Prostate gland (tissue), 2 donors: ENCODE measurements around the gene CIP2A. TPM values are rescaled to one million over a fixed set of nuclear protein-coding genes. Genes with fewer than 3 reads are reported as not detected.

Source experiments
- DNase-seq: peaks from one replicate; pipeline ENCODE4 v3.0.0-alpha.2; 2019; ENCODE audit warnings: low spot score
- H3K27ac ChIP-seq, 2 donors: fragments of 200-600 bp; sonication (generic); 2 replicates each; pipeline ENCODE4 v1.5.1; 2017 to 2019
- H3K27me3 ChIP-seq: fragments of 200-600 bp; sonication (generic); replicated peaks from 2 replicates; pipeline ENCODE4 v1.5.1; 2019; ENCODE audit not compliant: insufficient read depth
- H3K36me3 ChIP-seq, 2 donors: fragments of 200-600 bp; sonication (generic); 1 replicate in 1 of 2; 2 replicates in 1 of 2; pipeline versions ENCODE4 v1.5.1 to v1.8.1; 2017 to 2019
- H3K4me1 ChIP-seq: fragments of 200-600 bp; sonication (generic); replicated peaks from 2 replicates; pipeline ENCODE4 v1.5.1; 2019
- H3K4me3 ChIP-seq, 2 donors: fragments of 200-600 bp; sonication (generic); 2 replicates each; pipeline ENCODE4 v1.5.1; 2017 to 2019
- H3K9me3 ChIP-seq: fragments of 200-600 bp; sonication (generic); 2 replicates; pipeline ENCODE4 v1.5.1; 2017
- CTCF ChIP-seq, 4 experiments: fragments of 200-600 bp in 2 of 4; fragments of 450-650 bp in 2 of 4; sonication (generic) in 2 of 4; IDR thresholded peaks; 1 replicate in 3 of 4; 2 replicates in 1 of 4; pipeline ENCODE4 v1.5.1; 2016 to 2019; ENCODE audit warnings: antibody characterized with exemption in 4 of 4, mild to moderate bottlenecking in 2 of 4, moderate library complexity in 2 of 4
- POLR2A ChIP-seq: fragments of 450-650 bp; IDR thresholded peaks from one replicate; pipeline ENCODE4 v1.6.1; 2016; ENCODE audit warnings: antibody characterized with exemption, mild to moderate bottlenecking
- POLR2AphosphoS5 ChIP-seq: sonication (generic); formaldehyde crosslinking; IDR thresholded peaks from one replicate; pipeline ENCODE4 v1.6.1; 2017; ENCODE audit warnings: antibody characterized with exemption
- WGBS: methylation state at CpG from one replicate; pipeline ENCODE4 v1.1.5; 2018; 5-methylcytosine and 5-hydroxymethylcytosine counted together
- intact Hi-C: fragments of 100-400 bp; cut with DNase I; formaldehyde crosslinking; loops from one replicate; pipeline ENCODE4 v1.14.2; 2022
- total RNA-seq, 2 donors: library from RNA; depleted of rRNA; stranded (reverse); fragments of >200 nt; gene quantifications; one replicate each; pipeline ENCODE4 v1.1.0, GENCODE V29; 2016

The CIP2A gene
- total RNA-seq, 2 donors from 2014 or later: 2.0 to 13.8 TPM

GRCh38 chr3:108602249-108602934, 13.2 kb upstream of the CIP2A start:
- H3K9me3 ChIP-seq: no peaks in the 10 kb centered on the region
- TF ChIP-seq CTCF (IDR thresholded peaks at IDR 0.05): no peak
- TF ChIP-seq POLR2AphosphoS5: no peak
- no peak for TF ChIP-seq POLR2A
- H3K4me3 ChIP-seq: no peak overlapping the region
- no peaks in the 10 kb centered on the region for H3K27me3 ChIP-seq
- intact Hi-C loops: no loop called here
- DNase-seq: no peak
- no peak overlapping the region for H3K27ac ChIP-seq
- H3K36me3 ChIP-seq: no peaks in the 10 kb centered on the region
- no peaks in the 10 kb centered on the region for H3K4me1 ChIP-seq
- WGBS: 78% methylated on average over 5 of the region's 5 CpGs

DNA sequence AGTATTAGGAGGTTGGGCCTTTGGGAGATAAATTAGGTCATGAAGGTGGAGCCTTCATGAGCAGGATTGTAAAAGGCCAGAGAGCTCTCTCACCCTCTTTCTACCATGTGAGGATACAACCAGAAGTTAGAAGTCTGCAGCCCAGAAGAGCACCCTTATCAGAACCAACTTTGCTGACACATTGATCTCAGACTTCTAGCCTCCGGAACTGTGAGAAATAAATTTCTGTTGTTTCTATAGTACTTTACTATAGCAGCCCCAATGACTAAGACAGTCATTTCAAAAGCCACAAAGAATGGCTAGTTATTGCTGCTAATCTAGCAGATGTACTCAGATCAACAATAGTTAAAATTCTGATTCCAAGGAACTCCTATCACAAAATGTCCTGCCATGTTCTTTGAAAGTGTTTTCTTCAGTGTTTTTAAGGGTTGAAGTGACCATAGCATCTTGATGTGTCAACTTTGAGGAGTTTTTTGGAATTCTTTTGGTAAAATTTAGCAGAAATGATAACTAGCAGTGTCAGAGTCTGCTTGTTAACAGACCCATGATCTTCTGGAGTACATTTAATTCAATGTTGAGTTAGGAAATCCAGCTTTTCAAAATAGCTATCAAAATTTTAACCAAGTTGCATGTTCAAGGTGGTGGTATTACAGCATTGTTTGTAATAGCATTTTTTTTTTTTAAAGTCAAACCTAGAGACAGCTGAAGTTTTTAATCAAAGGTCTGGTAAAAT, 10.6 kb upstream of the CIP2A start:
- H3K4me1 ChIP-seq: no peaks in the 10 kb centered on the region
- TF ChIP-seq CTCF (IDR thresholded peaks at IDR 0.05) (no peak), POLR2AphosphoS5 (no peak), POLR2A (no peak)
- no peaks in the 10 kb centered on the region for H3K36me3 ChIP-seq
- H3K27me3 ChIP-seq: no peaks in the 10 kb centered on the region
- DNase-seq: no peak
- no peak overlapping the region for H3K27ac ChIP-seq
- no peak overlapping the region for H3K4me3 ChIP-seq
- 95% methylated on average over 1 of the region's 1 CpG for WGBS
- H3K9me3 ChIP-seq: no peaks in the 10 kb centered on the region
- intact Hi-C loops: no loop called here

DNA sequence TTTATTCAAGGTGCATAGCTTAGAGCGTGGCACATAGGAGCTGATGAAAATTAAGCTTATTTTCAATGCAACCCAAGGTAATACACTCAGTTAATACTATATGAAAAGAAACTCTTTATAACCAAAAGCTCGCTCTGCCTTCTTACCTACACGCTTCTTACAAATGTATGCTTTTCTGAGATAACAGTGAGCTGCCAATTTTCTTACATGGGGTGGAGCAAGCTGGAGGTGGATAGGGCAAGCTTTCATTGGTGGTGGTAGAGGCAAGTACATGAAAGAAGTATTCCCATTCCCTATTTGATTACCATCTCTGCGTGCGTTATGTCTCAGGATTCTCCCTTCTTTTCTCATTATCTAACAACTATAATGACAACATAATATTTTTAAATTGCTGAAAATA, 9.1 kb upstream of the CIP2A start:
- Histone ChIP-seq H3K4me1 (no peaks in the 10 kb centered on the region), H3K27ac (no peak overlapping the region), H3K4me3 (no peak overlapping the region), H3K27me3 (no peaks in the 10 kb centered on the region), H3K36me3 (no peaks in the 10 kb centered on the region), H3K9me3 (no peaks in the 10 kb centered on the region)
- DNase-seq: no peak
- 98% methylated on average over 5 of the region's 5 CpGs for WGBS
- intact Hi-C loops: no loop called here
- no peak for TF ChIP-seq POLR2A
- no peak for TF ChIP-seq POLR2AphosphoS5
- TF ChIP-seq CTCF (IDR thresholded peaks at IDR 0.05): no peak

- no peak for TF ChIP-seq POLR2AphosphoS5
- H3K27me3 ChIP-seq: no peaks in the 10 kb centered on the region
- 56% methylated on average over 2 of the region's 2 CpGs for WGBS
- H3K36me3 ChIP-seq: no peaks in the 10 kb centered on the region
- no peak for DNase-seq
- H3K27ac ChIP-seq: no peak overlapping the region
- H3K4me3 ChIP-seq: no peak overlapping the region
- H3K4me1 ChIP-seq: no peaks in the 10 kb centered on the region
- H3K9me3 ChIP-seq: no peaks in the 10 kb centered on the region
- intact Hi-C loops: no loop called here
These were observed 6.1 kb upstream of the CIP2A start for GRCh38 chr3:108595321-108595720.

DNA sequence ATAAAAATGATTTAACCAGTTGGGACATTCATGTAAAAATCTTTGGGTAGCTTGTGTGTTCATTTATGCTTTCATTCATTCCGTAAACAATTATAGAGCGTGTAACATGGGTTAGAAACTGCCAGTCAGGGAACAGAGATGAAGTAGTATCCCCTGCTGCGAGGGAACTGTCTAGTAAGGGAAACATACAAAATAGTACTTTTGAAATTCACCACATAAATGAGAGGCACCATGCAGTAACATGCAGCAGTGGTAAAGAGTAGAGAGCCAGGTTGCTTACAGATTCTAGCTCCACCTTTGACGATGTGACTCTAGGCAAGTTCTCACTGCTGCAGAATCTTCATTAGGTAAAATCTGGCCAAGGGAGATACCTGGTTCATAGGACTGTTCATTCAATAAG, 1.2 kb upstream of the CIP2A start:
- Histone ChIP-seq H3K4me3 (peak overlapping the region; percentile 55 to 75), H3K36me3 (no peaks in the 10 kb centered on the region), H3K9me3 (no peaks in the 10 kb centered on the region), H3K27ac (no peak overlapping the region), H3K27me3 (no peaks in the 10 kb centered on the region), H3K4me1 (no peaks in the 10 kb centered on the region)
- no peak for DNase-seq
- WGBS: 7% methylated on average over 4 of the region's 4 CpGs
- intact Hi-C loops: no loop called here
- no peak for TF ChIP-seq POLR2AphosphoS5
- TF ChIP-seq CTCF (IDR thresholded peaks at IDR 0.05): no peak
- TF ChIP-seq POLR2A: no peak
